ENCODE results near the gene ZCCHC24.

The ZCCHC24 gene

DNA sequence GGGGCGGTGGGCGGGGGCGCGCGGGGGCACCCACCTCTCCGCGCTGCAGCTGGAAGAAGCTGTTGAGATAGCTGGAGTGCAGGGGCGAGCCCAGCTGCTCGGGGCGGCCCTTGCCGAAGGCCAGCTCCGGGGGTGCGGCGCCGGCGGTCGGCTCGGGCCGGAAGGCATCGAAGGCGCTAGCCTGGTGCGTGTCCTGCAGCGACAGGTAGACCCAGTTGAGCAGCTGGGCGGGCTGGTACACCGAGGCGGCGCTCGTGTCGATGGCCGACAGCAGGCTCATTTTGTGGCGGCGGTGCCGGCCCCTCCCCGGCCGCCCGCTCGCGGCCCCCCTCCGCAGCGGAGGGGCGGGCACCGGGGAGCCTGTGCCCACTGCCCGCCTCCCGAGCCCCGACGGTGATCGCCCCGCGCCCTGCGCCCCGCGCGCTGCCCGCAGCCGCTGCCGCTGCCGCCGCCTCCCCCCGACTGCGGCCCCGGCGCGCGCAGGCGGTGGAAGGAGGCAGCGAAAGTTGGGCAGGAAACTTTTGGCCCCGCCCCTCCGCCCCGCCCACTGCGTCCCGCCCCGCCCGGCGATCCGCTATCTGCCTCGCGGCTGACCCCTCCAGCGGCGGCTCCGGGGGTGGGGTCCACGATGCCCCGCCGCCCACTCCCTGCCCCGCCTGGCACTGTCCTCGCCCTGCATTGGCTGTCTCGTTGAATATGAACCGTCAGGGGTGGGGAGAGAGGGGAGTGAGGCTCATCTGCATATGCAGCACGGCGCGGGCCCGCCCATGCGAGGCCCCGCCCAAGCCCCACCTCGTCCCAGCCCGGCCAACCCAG, at the start of gene ZCCHC24:
Gene ZCCHC24 (minus strand): TSS at position 464 of the 816 bp plus-strand sequence. CDS start 184 bp downstream, at position 280.
- DNase-seq (ENCODE audit: low spot score), result peak; percentile 91

DNA sequence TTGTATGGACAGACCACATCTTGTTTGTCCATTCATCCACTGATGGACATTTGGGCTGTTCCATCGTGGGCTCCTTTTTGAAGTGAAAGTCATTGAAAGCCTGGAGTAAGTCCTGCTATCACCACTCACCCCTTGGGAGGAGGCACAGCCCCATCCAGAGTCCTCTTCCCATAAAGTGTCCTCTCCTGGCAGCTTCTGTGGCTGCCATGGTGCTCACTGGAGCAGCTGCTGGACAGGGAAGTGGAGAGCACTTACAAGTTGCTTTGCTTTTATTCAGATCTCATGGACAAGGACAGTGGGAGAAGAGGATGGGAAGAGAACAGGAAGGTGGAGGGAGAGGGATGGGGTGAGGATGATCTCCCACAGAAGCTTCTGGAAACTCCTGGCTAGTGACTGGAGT, 48.4 kb upstream of the ZCCHC24 start:
- DNase-seq (ENCODE audit: low spot score), result no peak

DNA sequence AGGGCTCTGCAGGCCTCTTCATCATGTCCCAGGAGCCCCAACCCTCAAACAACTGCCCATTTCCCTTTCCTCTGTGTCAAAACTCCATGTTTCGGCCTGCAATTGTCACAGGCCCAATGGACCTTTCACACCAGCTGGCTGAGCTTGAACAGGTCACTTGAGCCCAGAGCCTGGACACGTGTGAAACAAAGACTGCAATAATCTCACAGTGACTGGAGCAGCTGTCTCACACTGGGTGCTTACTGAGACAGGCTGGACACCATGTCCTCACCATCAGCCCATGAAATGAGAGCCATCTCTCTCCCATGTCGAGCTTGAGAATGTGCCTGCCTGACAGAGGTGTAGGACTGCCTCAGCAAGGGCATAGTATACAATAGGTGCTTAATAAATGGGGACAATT, 47.4 kb upstream of the ZCCHC24 start:
- no peak for DNase-seq (ENCODE audit: low spot score)

DNA sequence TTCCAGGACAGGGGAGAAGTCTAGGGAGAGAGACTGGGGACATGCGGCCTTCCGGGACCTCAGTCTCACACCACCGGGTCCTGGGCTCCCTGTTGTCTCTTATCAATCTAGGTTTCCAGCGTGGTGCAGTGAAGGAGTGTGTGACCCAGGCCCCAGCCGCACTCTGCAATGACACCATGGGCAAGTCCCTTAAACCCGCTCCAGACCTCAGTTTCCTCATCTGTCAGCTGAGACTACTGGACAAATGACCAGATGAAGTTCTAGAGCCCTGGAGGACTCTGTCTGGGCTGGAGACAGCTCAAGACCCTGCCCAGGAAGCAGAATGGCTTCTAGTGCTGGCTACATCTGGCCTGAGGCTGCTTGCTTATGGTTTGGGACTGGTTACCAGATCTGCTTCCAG, 46.8 kb upstream of the ZCCHC24 start:
- no peak for DNase-seq (ENCODE audit: low spot score)

DNA sequence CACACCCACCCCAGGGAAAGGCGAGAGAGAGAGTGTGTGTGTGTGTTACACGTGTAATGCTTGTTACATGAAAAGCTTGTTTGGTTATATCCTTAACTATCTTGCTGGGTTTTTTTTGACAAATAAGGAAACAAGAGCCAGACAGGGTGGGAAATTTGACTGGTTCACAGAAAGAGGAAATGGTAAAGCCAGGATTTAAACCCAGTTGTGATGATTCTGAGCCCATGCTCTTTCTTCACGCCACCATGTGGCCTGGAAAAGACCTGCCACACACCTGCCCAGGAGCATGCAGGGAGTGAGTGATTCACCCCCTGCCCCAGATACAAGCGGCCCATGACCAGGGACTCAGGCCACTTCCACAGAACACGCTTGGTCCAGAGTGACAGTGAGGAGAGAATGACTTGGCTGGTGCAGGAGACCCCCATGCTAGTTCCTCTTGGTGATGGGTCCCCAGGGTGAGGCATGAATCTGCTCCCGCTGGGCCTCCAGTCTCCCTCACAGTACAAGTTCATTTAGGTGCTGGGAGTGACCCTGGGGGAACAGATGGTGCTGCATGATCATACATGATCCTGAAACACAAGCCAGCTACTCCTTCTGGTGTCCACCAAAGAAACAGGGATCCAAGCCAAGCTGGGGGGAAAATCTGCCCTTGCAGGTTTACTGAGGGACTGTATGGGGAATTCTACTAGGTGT, 45.9 kb upstream of the ZCCHC24 start:
- no peak for DNase-seq (ENCODE audit: low spot score)

DNA sequence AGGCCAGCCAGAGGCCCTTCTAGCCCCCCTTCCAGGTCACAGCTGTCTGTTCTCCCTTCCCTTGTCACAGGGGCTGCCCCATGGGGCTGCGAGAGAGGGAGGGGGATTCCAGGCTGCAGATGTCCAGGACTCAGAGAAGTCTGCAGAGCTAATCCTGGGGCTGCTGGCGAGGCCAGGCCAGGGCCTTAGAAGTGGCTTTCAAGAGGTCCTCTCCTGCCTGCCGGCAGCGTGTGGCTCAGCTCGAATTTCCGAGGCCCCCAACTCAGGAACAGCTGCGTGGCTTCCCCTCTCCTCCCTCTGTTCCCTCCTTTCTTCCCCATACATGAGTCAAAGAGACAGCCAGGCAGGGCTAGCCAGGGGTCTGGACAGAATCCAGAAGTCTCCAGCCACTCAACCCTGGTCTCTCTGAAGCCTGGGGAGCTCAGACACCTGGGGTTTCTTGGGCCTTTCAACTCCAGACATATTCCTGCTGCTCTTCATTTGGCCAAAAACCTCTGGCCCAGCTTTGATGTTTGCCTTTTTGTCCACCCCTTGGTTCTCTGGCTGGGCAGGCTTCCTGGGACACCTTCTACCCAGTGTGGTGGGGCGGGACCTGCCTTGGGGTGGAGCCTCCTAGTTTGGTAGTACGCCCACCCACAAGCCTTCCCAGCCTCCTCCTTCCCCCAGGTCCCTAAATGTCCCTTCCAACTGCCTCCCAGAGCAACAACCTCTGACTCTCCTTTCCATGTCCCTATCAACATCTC, 45.1 kb upstream of the ZCCHC24 start:
- no peak for DNase-seq (ENCODE audit: low spot score)

DNA sequence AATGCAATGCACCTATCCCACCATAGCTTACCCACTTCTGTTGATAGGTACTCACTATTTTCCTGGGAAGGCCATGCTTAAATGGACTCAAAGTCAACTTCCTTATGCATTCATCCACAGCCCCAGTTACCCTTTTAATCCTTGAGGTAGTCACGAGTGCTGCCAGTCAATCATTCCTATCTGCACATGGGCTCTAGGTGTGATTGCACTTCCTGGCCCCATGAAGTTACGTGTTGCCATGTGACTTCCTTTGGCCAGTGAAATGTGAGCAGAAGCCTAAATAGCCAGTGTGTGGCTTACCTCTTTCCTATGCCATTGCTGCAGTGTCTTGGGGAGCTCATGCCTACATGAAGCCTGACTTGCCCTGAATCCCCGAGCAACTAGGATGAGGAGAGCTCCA, 43.4 kb upstream of the ZCCHC24 start:
- DNase-seq (ENCODE audit: low spot score), result no peak

DNA sequence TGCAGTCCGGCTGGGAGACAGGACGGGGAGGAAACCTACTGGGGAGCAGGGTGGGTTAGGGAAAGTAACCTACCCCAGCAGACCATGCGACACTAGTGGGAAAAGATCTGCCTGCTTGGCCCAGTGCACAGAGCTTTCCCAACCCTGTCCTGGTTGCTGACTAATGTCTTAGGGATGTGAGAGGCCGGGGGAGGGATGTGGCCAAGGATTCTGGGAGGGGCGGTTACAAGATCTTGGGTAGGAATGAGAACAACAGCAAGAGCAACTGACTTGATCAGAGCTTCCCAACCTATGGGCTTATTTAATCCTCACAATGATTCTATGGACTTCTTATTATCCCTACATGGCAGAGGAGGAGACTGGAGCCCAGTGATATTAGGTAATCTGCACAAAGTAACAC, 42.9 kb upstream of the ZCCHC24 start:
- DNase-seq (ENCODE audit: low spot score), result no peak

DNA sequence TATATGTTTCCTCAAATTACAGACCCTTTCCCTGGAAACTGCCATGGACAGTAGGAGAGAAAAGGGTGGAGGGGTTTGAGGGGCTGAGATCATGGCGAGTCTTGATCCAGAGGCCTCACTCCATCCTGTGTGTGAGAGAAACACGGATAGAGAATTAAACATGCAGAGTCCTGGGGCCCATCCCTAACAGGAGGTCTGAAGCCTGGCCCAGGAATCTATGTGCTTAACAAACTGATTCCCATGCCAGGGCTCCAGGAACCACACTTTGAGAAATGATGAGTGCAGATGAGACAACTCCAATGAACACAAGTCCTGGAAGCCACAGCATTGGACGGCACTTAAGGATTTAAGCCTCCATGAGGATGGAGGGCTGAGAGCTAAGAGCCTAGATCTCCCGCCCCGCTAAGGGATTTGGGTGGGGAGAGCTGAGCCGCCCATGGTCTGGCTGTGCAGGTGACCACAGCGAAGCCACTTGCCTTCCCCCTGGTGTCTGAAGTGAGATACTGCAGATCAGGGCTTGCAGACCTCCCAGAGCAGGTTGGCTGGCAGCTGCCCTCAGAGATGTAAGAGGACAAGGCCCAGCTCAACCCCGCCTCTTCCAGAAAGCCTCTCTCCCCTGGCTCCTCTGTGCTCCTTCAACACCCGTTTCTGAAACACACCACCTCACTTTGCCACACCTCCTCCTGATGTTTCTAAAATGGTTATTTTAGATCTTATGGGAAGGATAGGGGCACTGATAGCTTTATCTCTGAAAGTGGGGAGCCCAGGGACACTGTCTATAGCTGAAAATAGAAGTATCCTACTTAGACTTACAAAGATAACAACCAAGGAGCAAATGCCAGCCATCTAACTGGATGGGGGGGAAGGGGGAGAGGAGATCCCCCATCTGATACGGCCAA, 42.1 kb upstream of the ZCCHC24 start:
- DNase-seq (ENCODE audit: low spot score), result peak; percentile 12

DNA sequence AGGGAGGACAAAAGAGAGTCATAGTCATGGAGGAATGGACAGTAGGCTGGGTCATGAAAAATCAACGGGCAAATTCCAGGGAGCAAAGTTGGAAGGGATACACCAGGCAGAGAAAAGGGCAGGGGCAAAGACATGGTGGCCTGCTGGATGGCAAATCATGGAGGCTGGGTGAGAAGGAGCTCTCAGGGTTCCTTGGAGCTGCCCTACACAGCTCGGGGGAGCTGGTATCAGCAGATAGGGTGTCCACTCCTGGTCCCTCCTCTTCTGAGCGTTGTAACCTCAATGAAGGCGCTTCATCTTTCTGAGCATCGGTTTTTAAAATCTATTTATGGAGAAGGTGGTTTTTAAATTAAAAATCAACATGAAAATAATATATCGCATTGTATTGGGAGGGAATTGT, 39.1 kb upstream of the ZCCHC24 start:
- DNase-seq (ENCODE audit: low spot score), result no peak

DNA sequence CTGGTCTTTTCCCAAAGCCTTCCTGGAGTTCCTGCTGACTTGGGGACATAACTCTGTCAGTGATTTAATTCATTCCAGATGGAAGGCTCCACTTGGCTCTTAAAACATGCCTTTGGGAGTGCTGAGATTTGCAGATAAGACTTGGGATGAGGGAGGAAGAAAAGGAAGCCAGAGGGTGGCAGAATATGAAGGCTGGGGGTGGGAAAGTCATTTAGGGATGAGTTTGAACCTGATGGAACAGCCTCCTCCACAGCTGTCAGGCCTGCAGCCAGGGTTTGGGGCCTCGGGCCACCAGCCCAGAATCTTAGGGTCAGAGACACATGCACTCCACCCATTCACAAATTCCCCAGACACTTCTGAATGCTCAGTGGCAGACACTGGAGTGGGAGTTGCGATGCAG, 38.5 kb upstream of the ZCCHC24 start:
- no peak for DNase-seq (ENCODE audit: low spot score)

DNA sequence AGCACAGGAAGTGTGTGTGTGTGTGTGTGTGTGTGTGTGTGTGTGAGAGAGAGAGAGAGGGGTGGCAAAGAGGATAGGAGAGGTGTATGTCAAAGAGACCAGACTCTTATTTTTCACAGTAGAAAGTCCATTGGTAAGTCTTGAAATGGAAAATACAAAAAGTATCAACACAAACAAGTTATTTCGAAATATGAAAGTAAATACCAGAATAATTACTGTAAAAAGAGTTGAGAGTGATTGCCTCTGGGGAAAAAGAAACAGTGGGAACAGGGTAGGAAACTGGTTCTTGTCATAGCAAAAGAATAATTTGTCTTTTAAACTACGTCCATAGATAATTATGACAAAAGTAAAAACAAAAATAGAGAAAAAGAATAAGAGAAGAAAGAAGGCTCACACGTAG, 37.9 kb upstream of the ZCCHC24 start:
- no peak for DNase-seq (ENCODE audit: low spot score)

DNA sequence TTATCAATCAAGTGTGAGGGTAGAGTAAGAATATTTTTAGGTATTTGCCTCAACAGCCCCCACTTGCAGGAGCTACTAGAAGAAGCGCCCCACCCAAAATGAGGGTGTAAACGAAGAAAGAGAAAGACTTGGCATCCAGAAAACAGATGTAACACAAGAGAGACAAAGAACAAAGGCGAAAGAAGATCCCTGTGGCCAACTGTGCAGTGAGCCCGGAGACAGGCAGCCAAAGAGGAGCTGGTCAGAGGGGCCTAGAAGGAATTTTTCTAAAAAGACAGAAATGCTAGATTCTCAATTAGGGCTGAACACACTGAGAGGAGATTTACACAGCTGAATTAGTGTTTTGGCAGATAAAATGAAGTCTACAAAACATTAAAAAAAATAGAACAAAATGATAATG, 37.3 kb upstream of the ZCCHC24 start:
- no peak for DNase-seq (ENCODE audit: low spot score)

DNA sequence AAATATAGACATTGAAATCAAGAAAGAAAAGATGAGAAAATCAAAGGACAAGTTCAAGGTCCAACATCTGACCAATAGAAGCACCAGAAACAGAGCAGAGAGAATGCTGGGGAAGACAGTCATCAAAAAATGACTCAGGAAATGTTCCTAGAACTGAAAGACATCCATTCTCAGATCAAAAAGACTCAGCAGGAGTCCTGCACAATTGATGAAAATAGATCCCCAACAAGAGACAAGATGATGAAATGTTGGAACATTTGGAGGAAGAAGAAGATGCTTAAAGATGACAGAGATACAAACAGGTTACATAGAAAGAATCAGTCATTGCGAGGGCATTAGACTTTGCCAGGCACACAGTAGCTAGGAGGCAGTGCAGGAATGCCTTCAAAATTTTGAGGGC, 36.9 kb upstream of the ZCCHC24 start:
- DNase-seq (ENCODE audit: low spot score), result no peak

DNA sequence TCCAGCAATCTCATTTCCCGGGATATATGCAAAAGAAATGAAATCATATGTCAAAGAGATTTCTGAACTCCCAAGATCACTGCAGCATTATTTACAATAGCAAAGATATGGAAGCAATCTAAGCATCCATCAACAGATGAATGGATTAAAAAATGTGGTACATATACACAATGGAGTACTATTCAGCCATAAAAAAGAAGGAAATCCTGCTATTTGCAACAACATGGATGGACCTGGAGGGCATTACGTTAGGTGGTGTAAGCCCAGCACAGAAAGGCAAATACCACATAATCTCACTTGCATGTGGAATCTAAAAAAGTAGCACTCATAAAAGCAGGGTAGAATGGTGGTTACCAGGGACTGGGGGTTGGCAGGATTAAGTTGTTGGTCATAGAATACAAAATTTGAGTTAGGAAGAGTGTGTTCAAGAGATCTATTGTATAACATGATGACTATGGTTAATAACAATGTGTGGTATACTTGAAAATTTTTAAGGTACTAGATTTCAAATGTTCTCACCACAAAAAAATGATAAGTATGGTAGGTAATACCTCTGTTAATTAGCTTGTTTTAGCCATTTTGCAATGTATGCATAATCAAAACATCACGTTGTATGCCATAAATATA, 34.0 kb upstream of the ZCCHC24 start:
- no peak for DNase-seq (ENCODE audit: low spot score)

DNA sequence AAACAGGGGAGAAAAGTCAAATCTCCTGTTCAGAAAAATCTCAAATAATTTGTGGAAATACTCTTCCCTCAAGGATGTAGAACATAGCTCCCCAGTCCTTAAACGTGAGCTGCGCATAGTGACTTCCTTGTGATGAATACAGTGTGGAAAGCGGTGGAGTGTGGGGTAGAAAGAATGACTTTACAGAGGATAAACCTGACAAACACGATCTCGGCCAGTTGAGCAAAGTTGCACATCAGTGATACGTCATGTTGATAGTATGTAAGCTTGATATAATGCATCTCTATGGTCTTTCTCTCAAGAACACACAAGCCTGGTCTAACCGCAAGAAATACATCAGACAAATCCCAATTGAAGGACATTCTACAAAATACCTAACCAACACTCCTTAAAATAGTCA, 32.0 kb upstream of the ZCCHC24 start:
- no peak for DNase-seq (ENCODE audit: low spot score)

DNA sequence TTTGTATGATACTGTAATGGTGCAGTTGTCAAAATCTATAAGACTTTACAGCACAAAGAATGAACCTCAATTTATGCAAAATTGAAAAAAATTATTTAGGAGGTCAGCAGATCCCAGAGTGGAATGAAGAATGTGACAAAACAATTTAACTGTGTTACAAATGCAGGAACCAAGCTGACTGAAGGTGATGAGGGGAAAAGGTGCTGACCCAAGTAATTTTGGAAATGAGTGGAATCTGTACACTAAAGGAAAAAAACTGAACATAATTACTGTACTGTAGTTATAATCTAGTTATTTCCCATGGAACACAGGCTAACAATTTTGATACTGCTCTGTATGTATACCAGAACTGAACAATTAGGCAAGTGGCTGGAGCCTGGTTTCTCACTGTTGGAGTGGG, 31.2 kb upstream of the ZCCHC24 start:
- DNase-seq (ENCODE audit: low spot score), result no peak

DNA sequence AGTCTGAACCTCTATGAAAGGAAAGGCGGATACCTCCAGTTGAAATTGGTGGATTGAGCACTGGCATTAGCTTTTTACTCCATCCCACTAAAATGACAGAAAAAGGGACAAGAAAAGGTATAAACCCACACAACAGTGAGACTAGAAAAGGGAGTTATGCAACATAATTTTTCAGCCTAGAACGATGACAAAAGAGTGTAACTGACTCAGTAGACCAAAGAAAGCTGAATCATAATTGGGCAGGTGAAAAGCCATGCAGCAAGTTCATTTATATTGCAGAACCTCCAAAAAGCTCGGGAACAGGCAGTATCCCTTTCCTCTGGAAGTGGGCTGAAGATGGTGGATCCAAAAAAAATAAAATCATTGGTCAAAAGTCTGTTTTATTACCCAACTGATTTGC, 30.5 kb upstream of the ZCCHC24 start:
- DNase-seq (ENCODE audit: low spot score), result no peak

DNA sequence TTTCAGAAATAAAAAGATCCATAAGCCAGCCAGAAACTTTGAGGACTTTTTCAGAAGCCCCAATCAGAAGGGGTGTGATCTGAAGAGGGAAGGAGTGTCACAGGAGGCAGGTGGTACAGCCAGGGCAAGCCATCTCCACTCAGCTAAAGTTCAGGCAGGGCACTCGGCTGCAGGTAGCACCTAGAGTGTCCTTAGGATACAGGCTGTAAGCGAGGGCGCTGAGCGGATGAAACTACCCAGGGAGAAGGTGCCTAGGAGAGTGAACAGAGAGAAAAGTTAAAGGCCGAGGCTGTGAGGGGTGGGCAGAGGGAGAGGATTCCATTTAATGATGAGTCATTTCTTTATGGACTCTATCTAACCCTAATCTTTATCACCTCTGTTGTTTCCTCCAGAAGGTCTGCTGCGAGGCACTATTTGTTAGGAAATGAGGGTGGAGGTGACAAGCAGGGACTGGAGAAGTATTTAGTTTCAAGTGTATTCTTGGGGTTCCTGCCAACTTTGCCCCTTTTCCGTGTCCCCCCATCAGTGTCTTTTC, 29.8 kb upstream of the ZCCHC24 start:
- DNase-seq (ENCODE audit: low spot score), result no peak

DNA sequence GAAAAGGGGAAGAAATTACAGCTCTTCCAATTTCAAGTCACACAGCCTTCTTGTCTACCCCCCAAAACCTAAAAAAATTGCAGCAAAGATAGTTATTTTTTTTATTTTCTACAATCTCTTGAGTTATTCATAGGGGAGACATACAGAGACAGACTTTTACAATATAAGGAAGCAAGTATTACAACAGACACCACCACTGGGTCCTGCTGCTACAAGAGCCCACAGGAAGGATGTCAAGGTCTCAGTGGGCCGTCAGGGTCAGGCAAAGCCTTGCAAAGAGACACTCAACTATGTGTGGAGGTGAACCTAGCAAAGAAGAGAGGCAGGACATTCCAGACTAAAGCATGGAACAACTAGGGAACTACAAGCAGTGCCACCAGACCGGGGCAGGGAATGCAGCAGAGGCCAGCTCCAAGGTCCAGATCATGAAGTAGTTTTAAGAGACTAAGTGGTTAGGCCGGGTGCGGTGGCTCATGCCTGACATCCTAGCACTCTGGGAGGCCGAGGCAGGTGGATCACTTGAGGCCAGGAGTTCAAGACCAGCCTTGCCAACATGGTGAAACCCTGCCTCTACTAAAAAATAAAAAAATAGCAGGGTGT, 28.2 kb upstream of the ZCCHC24 start:
- DNase-seq (ENCODE audit: low spot score), result no peak

DNA sequence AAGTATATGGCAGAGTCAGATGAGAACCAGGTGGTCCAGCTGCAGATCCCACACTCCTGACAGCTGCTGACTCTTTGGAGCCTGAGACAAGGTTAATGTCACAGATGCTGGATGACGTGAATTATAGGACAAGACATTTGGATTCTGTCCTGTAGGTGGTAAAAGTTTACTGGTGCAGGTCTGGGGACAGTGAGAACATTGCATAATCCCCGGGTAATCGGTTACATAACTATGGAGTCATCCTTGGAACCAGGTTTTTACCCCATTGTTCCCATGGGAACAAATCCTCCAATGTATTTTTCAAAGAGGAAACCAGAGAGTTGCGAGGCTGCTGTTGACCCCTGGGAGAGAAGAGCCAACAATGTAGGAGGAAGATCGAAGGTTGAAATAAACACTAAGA, 27.5 kb upstream of the ZCCHC24 start:
- DNase-seq (ENCODE audit: low spot score), result no peak

All from hematopoietic multipotent progenitor cell treated with erythropoietin and hydrocortisone succinate and interleukin-3 and kit ligand, for 17 days (in vitro differentiated cells).